Stimulated activated CD8-positive, alpha-beta memory T cell treated with anti-CD3 and anti-CD28 coated beads, Interleukin-7, amount 100 ng/mL, for 1 hour (primary cell): Measurements from ENCODE around the gene KCNAB1.
"Not testable (repeated sequence)": the region's sequence is repeated elsewhere in the genome, so short reads cannot be mapped to it uniquely, and the experiment has no call there.

Experiments used
- DNase-seq, 2 donors: peaks; one replicate each; pipeline ENCODE4 v3.0.0-alpha.2; 2020; ENCODE audit warnings: low read depth in 2 of 2

KCNAB1 gene

GRCh38 chr3:156569881-156570280, 449.5 kb downstream of the KCNAB1 start:
- DNase-seq: not testable (repeated sequence)

GRCh38 chr3:156575641-156576040, 455.3 kb downstream of the KCNAB1 start:
- no peak for DNase-seq

DNA sequence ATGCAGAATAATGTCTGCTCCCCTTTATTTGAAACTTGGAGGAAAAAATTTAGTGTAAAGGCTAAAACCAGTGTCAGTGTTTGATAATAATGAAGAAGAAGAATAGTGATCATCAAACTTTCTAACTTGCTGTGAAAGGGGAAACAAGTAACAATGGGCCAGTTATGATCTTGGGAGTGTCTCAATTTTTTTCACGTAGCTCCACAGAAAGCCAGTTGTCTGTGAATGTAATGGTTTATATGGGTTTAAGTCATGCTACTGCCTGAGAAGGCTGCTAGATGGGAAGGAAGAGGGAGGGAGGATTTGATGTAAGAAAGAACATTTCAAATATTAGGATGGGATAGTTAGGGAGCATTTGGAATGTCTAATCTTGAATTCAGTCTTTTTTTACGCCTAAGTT, 455.7 kb downstream of the KCNAB1 start:
- no peak for DNase-seq

GRCh38 chr3:156576651-156577348, 456.4 kb downstream of the KCNAB1 start:
- no peak for DNase-seq

DNA sequence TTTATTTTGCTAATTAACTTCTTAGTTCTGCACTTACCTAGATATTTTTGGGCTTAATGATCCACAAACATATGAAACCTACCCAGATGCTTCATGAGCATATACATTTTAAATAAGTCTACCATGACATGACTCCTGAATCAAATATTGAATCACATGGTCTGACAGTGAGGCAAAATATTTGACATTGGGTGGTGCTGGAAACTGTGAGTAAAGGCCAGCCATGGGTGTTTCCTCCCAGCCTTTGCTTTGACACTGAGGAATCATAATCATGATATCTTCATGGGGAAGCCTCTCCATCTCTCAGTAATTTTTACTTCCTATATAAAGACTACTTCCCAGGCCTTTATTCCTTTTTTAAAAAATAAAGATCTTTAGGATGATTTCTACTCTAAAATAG, 457.4 kb downstream of the KCNAB1 start:
- DNase-seq: no peak

DNA sequence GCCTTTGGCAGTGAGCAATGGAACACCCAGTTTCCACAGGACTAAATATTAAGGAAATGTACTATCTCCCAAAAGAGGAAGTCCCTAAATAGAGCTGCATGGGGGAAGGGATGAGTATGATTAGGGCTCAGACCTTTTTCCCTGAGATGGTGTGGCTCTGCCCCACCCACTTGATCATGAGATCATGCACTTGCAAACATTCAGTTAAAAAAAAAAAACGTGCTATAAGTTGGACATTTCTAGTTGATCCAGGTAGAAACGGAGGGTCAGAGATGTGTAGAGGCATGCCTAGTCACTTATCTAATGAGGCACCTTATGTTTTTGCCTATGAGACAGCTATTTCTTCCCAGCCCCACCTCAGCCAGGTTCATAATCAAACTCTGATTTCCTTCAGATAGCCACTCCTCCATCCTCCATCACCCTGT, 459.1 kb downstream of the KCNAB1 start:
- DNase-seq: no peak

GRCh38 chr3:156581033-156581432, 460.7 kb downstream of the KCNAB1 start:
- DNase-seq: no peak

DNA sequence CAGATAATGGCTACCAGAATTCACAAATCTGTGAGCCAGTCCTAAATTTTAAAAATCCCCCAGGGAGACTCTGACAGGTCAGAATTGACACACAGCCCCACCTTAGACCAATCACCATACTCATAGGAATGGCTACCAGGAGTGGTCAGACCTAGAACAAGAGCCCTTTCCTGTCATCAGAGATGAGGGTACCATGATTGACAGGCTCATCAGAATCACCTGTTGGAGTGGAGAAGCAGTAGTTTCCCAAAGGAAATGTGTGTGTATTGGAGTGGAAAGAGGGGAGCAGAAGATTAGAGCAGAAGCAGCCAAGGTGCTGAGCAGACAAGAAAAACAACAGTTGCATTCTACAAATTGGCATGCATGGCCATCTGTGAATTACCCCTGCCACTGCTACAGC, 461.6 kb downstream of the KCNAB1 start:
- no peak for DNase-seq

DNA sequence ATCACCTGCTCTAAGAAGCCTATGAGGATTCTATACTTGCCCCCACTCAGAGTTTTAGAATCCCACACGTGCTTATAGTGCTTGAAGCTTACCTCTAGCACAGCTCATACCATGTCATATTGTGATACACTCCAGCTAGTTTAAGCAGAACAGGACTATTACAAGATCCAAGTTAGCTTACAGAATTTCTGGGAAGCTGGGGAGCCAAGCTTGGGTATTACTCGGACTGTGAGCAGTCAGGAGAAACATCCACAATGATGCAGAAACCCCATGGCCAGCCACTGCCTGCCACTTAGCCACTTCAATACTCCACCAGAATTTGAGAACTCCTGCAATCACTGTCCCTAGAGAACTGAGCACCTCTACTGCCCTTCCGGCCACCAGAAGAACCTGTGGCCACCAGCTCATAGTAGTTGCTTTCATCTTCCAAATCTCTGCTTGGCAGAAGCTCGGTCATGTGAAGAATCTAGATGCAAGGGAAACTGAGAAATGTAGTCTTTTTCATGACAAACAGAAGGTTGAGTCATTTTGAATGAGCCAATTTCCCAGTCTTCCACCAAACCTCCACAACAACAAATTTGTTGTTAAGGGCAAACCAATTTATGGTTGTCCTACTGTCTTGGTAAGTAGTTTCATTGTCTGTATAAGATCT, 462.3 kb downstream of the KCNAB1 start:
- no peak for DNase-seq

- no peak for DNase-seq
These were observed 463.1 kb downstream of the KCNAB1 start for GRCh38 chr3:156583469-156583868.

DNA sequence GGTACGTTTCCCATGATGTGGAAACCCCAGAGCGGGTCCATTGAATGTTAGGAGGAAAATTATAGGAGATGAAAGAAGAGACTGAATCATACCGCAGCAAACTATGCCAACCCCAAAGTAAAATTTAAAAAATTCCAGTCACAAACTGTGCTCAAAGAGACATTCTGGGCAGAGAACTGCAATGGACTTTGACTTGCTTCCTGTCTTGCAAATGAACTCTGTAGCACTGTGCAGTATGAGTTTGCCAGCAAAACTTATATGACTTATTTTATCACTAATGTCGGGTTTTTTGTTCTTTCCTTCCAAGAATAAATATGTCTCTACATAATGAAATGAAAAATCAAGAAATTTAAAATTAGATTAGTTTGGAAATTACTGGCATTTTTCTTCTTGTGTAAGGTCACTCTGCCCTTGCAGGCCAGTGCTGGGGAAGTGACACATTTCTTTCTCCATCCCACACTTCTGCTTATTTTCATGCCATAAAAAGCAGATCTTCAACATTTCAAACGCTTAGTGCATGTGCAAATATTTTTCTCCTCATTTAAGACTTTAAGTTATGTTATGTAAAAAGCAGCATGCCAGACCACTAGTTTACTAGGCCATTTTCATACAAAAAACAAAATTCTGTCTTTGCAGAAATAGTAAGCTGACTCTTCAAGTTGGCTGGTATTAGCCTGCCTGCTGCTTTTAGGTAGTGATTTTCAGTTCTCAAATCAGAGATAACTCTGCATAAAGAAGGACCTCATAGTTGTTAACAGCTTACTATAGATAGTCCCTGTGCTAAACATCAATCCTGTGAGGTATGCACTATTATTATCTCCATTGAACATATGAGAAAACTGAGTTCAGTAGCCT, 466.8 kb downstream of the KCNAB1 start:
- no peak for DNase-seq

DNA sequence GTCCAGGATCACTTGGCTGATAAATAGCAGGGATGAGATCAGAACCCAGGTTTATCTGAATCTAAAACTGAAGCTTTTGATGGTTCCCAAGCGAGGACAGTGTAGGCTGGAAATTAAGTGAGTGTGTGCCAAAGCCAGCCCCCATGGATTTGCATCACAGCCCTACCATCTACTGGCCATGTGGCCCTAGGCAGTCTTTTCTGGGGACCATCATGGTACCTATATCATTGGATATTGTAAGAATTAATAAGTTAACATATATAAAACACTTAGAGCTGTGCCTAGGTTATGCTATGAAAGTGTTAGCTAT, 467.3 kb downstream of the KCNAB1 start:
- DNase-seq: no peak
